Spleen (tissue), 7 donors: Measurements from ENCODE around the gene UGT3A1.
"Not testable (repeated sequence)": the region's sequence is repeated elsewhere in the genome, so short reads cannot be mapped to it uniquely, and the experiment has no call there.

Experiments used
- POLR2A ChIP-seq, 3 donors: fragments of 450-650 bp; IDR thresholded peaks; one replicate each; pipeline ENCODE4 v1.5.1; 2017; ENCODE audit warnings: antibody characterized with exemption in 3 of 3, mild to moderate bottlenecking in 1 of 3
- POLR2AphosphoS5 ChIP-seq, 3 donors: sonication (generic); formaldehyde crosslinking; IDR thresholded peaks; one replicate each; pipeline ENCODE4 v1.5.1; 2017; ENCODE audit warnings: antibody characterized with exemption in 3 of 3
- TF ChIP-seq, protein P1 (sequence below), 11 experiments: fragments of 200-600 bp in 7 of 11; fragments of 450-650 bp in 4 of 11; sonication (generic) in 4 of 11; IDR thresholded peaks in 8 of 11; conservative IDR thresholded peaks in 3 of 11; 1 replicate in 7 of 11; 2 replicates in 4 of 11; pipeline versions ENCODE4 v1.4.0 to v1.8.0; 2016 to 2021; ENCODE audit warnings: antibody characterized with exemption in 11 of 11, inconsistent platforms in 4 of 11, mild to moderate bottlenecking in 1 of 11
- donor health status: DM: no; HTN: no; CAD: no; lungs with moderate emphysema.
- donor health status: DM: no; HTN: no; CAD: no.
- donor health status: DM: no; HTN: no; CAD: no.

DNA sequence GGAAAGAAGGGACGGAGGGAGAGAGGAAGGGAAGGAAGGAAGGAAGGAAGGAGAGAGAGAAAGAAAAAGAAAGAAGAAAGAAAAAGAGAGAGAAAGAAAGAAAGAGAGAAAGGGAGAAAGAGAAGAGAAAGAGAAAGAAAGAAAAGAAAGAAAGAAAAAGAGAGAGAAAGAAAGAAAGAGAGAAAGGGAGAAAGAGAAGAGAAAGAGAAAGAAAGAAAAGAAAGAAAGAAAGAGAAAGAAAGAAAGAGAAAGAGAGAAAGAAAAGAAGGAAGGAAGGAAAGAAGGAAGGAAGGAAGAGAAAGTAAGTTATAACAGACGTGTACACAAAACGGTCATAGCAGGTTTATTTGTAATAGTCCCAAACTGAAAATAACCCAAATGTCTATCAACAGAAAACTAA is 14.3 kb downstream of the UGT3A1 start:
- TF ChIP-seq, protein P1, sequence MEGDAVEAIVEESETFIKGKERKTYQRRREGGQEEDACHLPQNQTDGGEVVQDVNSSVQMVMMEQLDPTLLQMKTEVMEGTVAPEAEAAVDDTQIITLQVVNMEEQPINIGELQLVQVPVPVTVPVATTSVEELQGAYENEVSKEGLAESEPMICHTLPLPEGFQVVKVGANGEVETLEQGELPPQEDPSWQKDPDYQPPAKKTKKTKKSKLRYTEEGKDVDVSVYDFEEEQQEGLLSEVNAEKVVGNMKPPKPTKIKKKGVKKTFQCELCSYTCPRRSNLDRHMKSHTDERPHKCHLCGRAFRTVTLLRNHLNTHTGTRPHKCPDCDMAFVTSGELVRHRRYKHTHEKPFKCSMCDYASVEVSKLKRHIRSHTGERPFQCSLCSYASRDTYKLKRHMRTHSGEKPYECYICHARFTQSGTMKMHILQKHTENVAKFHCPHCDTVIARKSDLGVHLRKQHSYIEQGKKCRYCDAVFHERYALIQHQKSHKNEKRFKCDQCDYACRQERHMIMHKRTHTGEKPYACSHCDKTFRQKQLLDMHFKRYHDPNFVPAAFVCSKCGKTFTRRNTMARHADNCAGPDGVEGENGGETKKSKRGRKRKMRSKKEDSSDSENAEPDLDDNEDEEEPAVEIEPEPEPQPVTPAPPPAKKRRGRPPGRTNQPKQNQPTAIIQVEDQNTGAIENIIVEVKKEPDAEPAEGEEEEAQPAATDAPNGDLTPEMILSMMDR (IDR thresholded peaks at IDR 0.05 in 8 of 11, conservative IDR thresholded peaks at IDR 0.05 in 3 of 11), result not testable (repeated sequence)
- TF ChIP-seq POLR2A, POLR2AphosphoS5 (IDR thresholded peaks at IDR 0.05): not testable (repeated sequence)
